SIG-M5 (cell line): ENCODE data around the gene SPATS1.
"Not testable (repeated sequence)": the region's sequence is repeated elsewhere in the genome, so short reads cannot be mapped to it uniquely, and the experiment has no call there.

Source experiments
- DNase-seq: peaks from one replicate; lab custom pipeline; 2025; lab: John Stamatoyannopoulos, UW

The SPATS1 gene

GRCh38 chr6:44341095-44341890 lies 1.2 kb upstream of the SPATS1 start:
- DNase-seq, result no peak

- peak; percentile 22 for DNase-seq
Measured at GRCh38 chr6:44342052-44342451, 398 bp upstream of the SPATS1 start.

- DNase-seq, result not testable (repeated sequence)
Measured at GRCh38 chr6:44346818-44347217, 4.4 kb downstream of the SPATS1 start.

GRCh38 chr6:44349904-44350649 lies 7.6 kb downstream of the SPATS1 start:
- DNase-seq, result no peak

GRCh38 chr6:44350650-44350994 lies 8.2 kb downstream of the SPATS1 start:
- DNase-seq, result not testable (repeated sequence)

GRCh38 chr6:44352259-44352658 lies 9.8 kb downstream of the SPATS1 start:
- DNase-seq, result no peak

- DNase-seq, result no peak
Measured at GRCh38 chr6:44353336-44353735, 10.9 kb downstream of the SPATS1 start.

GRCh38 chr6:44355640-44356039 lies 13.2 kb downstream of the SPATS1 start:
- no peak for DNase-seq

- no peak for DNase-seq
Measured at GRCh38 chr6:44356487-44356886, 14.0 kb downstream of the SPATS1 start.

GRCh38 chr6:44359973-44360372 lies 17.5 kb downstream of the SPATS1 start:
- no peak for DNase-seq

GRCh38 chr6:44361947-44362346 lies 19.5 kb downstream of the SPATS1 start:
- no peak for DNase-seq

- no peak for DNase-seq
Measured at GRCh38 chr6:44363377-44363926, 21.0 kb downstream of the SPATS1 start.

- DNase-seq, result no peak
Measured at GRCh38 chr6:44366781-44367180, 24.3 kb downstream of the SPATS1 start.

GRCh38 chr6:44367681-44368080 lies 25.2 kb downstream of the SPATS1 start:
- no peak for DNase-seq

- no peak for DNase-seq
Measured at GRCh38 chr6:44373051-44373450, 30.6 kb downstream of the SPATS1 start.

- no peak for DNase-seq
Measured at GRCh38 chr6:44373787-44374186, 31.3 kb downstream of the SPATS1 start.

GRCh38 chr6:44375071-44375470 lies 32.6 kb downstream of the SPATS1 start:
- DNase-seq, result no peak

- DNase-seq, result no peak
Measured at GRCh38 chr6:44377484-44377883, 35.0 kb downstream of the SPATS1 start.

- DNase-seq, result no peak
Measured at GRCh38 chr6:44377971-44378370, 35.5 kb downstream of the SPATS1 start.

GRCh38 chr6:44381739-44382138 lies 39.3 kb downstream of the SPATS1 start:
- DNase-seq, result peak; percentile 50

GRCh38 chr6:44386364-44386928 lies 44.0 kb downstream of the SPATS1 start:
- DNase-seq, result no peak

GRCh38 chr6:44386929-44387345 lies 44.5 kb downstream of the SPATS1 start:
- DNase-seq, result no peak
